B cell (primary cell): ENCODE results near the gene ULK1. TPM values are rescaled to one million over a fixed set of nuclear protein-coding genes. Genes with fewer than 3 reads are reported as not detected.

Experiments used
- ATAC-seq: fragments of 200-7000 bp; cut with Tn5 transposase; one replicate; pipeline ENCODE4 v1.10.0; 2021; ENCODE audit warnings: low read depth, mild to moderate bottlenecking, moderate number of reproducible peaks, moderate library complexity
- CTCF ChIA-PET: fragments of 350-600 bp; sonication (Branson Sonifier 250); formaldehyde crosslinking; loops from one replicate; lab custom pipeline; 2021; ENCODE audit warnings: antibody characterized with exemption, inconsistent platforms; lab: Charles Lee
- POLR2A ChIA-PET: fragments of 350-600 bp; sonication (Branson Sonifier 250); formaldehyde crosslinking; loops from one replicate; lab custom pipeline; 2021; ENCODE audit warnings: antibody characterized with exemption; lab: Charles Lee
- DNase-seq: peaks from one replicate; pipeline ENCODE4 v3.0.0; 2013
- H2AFZ ChIP-seq: 2 replicates; pipeline ENCODE4 v1.6.1; 2012; ENCODE audit warnings: mild to moderate bottlenecking, low read depth, low read length; ENCODE audit not compliant: insufficient read depth, poor library complexity, severe bottlenecking
- H3K27ac ChIP-seq, 2 donors: 1 replicate in 1 of 2; 2 replicates in 1 of 2; pipeline ENCODE4 v1.5.1; 2012 to 2013; ENCODE audit warnings: low read length in 2 of 2, mild to moderate bottlenecking in 2 of 2, moderate library complexity in 1 of 2
- H3K27me3 ChIP-seq, 4 experiments: fragments of 200-600 bp in 1 of 4; sonication (generic) in 1 of 4; replicated peaks in 1 of 4; 1 replicate in 2 of 4; 2 replicates in 2 of 4; pipeline versions ENCODE4 v1.6.1 to v1.7.0; 2013 to 2016; ENCODE audit warnings: low read length in 3 of 4, mild to moderate bottlenecking in 2 of 4, mixed read lengths in 1 of 4, moderate library complexity in 1 of 4; ENCODE audit not compliant: insufficient read depth in 4 of 4, control insufficient read depth in 3 of 4; ENCODE audit errors: control extremely low read depth in 1 of 4
- H3K36me3 ChIP-seq, 2 experiments: replicated peaks in 1 of 2; 1 replicate in 1 of 2; 2 replicates in 1 of 2; pipeline versions ENCODE4 v1.6.1 to v1.7.1; 2013; ENCODE audit warnings: low read length in 1 of 2; ENCODE audit not compliant: insufficient read depth in 2 of 2, control insufficient read depth in 1 of 2; ENCODE audit errors: control extremely low read depth in 1 of 2, extremely low read depth in 1 of 2
- H3K4me1 ChIP-seq, 2 donors: fragments of 200-600 bp in 1 of 2; sonication (generic) in 1 of 2; 1 replicate in 1 of 2; 2 replicates in 1 of 2; pipeline versions ENCODE4 v1.5.1 to v1.6.1; 2013 to 2017; ENCODE audit warnings: low read length in 2 of 2; ENCODE audit not compliant: control insufficient read depth in 2 of 2, insufficient read depth in 2 of 2
- H3K4me2 ChIP-seq: replicated peaks from 2 replicates; pipeline ENCODE3; 2012; ENCODE audit warnings: mild to moderate bottlenecking, low read depth, low read length; ENCODE audit not compliant: poor library complexity, severe bottlenecking
- H3K4me3 ChIP-seq, 5 experiments: fragments of 200-600 bp in 1 of 5; sonication (generic) in 1 of 5; 1 replicate in 3 of 5; 2 replicates in 2 of 5; pipeline versions ENCODE4 v1.5.1 to v1.7.0; 2011 to 2016; ENCODE audit warnings: low read length in 4 of 5, mild to moderate bottlenecking in 4 of 5, low read depth in 2 of 5, control low read depth in 1 of 5, moderate library complexity in 1 of 5; ENCODE audit not compliant: insufficient read depth in 1 of 5; ENCODE audit errors: control extremely low read depth in 1 of 5, extremely low read depth in 1 of 5
- H3K79me2 ChIP-seq: fragments of 200-600 bp; sonication (generic); one replicate; pipeline ENCODE4 v1.6.0; 2016; ENCODE audit warnings: low read length; ENCODE audit not compliant: control insufficient read depth, insufficient read depth
- H3K9ac ChIP-seq: fragments of 200-600 bp; sonication (generic); 2 replicates; pipeline ENCODE4 v1.6.1; 2017; ENCODE audit warnings: mild to moderate bottlenecking, low read length, moderate library complexity
- H3K9me3 ChIP-seq, 3 donors: one replicate each; pipeline versions ENCODE4 v1.6.1 to v1.7.1; 2013; ENCODE audit warnings: low read length in 2 of 3; ENCODE audit not compliant: control insufficient read depth in 2 of 3, insufficient read depth in 1 of 3; ENCODE audit errors: control extremely low read depth in 1 of 3
- H4K20me1 ChIP-seq: 2 replicates; pipeline ENCODE4 v1.6.0; 2012; ENCODE audit warnings: mild to moderate bottlenecking, low read length; ENCODE audit not compliant: insufficient read depth, control insufficient read depth, poor library complexity, severe bottlenecking
- H3K27ac Mint-ChIP-seq: one replicate; pipeline ENCODE4 v1.8.0; 2021; ENCODE audit warnings: mixed read lengths
- H3K27me3 Mint-ChIP-seq: one replicate; pipeline ENCODE4 v1.8.0; 2021; ENCODE audit warnings: mixed read lengths
- H3K4me1 Mint-ChIP-seq: one replicate; pipeline ENCODE4 v1.8.0; 2021; ENCODE audit warnings: mixed read lengths
- H3K4me3 Mint-ChIP-seq: one replicate; pipeline ENCODE4 v1.8.0; 2021; ENCODE audit warnings: mixed read lengths
- H3K9me3 Mint-ChIP-seq: one replicate; pipeline ENCODE4 v1.8.0; 2022; ENCODE audit warnings: mixed read lengths; ENCODE audit not compliant: insufficient read depth
- CTCF ChIP-seq: fragments of 200-600 bp; IDR thresholded peaks from one replicate; pipeline ENCODE4 v1.8.0; 2022; ENCODE audit warnings: antibody characterized with exemption, mild to moderate bottlenecking
- EZH2 ChIP-seq: IDR thresholded peaks from 2 replicates; pipeline ENCODE4 v1.6.1; 2012; ENCODE audit warnings: borderline replicate concordance, low read depth, mild to moderate bottlenecking, moderate library complexity, low read length; ENCODE audit not compliant: insufficient read depth, poor library complexity, severe bottlenecking
- WGBS: methylation state at CpG from one replicate; pipeline ENCODE4 v1.1.5; 2013; ENCODE audit warnings: missing lambda C conversion rate; ENCODE audit not compliant: insufficient coverage; 5-methylcytosine and 5-hydroxymethylcytosine counted together
- intact Hi-C: fragments of 100-400 bp; cut with micrococcal nuclease; formaldehyde crosslinking; loops from one replicate; pipeline ENCODE4 v1.10.0; 2022
- polyA plus RNA-seq: library from polyadenylated mRNA; depleted of rRNA; stranded (reverse); fragments of >200 nt; gene quantifications from 2 replicates; pipeline ENCODE4 v1.2.3, GENCODE V29; 2012
- total RNA-seq, 2 donors: library from RNA; stranded (reverse); fragments of 120-200 nt in 1 of 2; gene quantifications; 1 replicate in 1 of 2; 2 replicates in 1 of 2; pipeline versions ENCODE4 v1.2.3 to v1.2.4, GENCODE V29; 2013 to 2022

The ULK1 gene
- total and polyA plus RNA-seq, 2 donors (not counting 1 experiment from before 2014, with no cell fraction given) = 38.9 to 59.5 TPM

- POLR2A ChIA-PET = no interaction called here
- Histone ChIP-seq H3K27ac (no peak overlapping the region), H2AFZ (no peak overlapping the region), H3K4me1 (no peaks in the 10 kb centered on the region), H3K4me2 (no peak overlapping the region), H3K9me3 (peaks cover 0 to 5% (median 0%) of the 10 kb centered on the region in 3 donors), H3K36me3 (no peaks in the 10 kb centered on the region), H3K9ac (no peak overlapping the region), H4K20me1 (no peaks in the 10 kb centered on the region), H3K27me3 (peaks cover 0 to 11% (median 0%) of the 10 kb centered on the region in 4 experiments), H3K79me2 (no peaks in the 10 kb centered on the region), H3K4me3 (no peak overlapping the region)
- 38% methylated on average over 2 of the region's 4 CpGs for WGBS
- TF ChIP-seq CTCF (no peak), EZH2 (no peak)
- H3K27me3 Mint-ChIP-seq = peaks cover 9% of the 10 kb centered on the region
- no peaks in the 10 kb centered on the region for H3K4me1 Mint-ChIP-seq
- no peak overlapping the region for H3K4me3 Mint-ChIP-seq
- intact Hi-C loops = no loop called here
- DNase-seq = no peak
- CTCF ChIA-PET = no interaction called here
- no peaks in the 10 kb centered on the region for H3K9me3 Mint-ChIP-seq
- H3K27ac Mint-ChIP-seq = no peak overlapping the region
- no peak for ATAC-seq
These were observed 32.4 kb upstream of the ULK1 start for GRCh38 chr12:131862084-131862441.

GRCh38 chr12:131862600-131862993 lies 31.8 kb upstream of the ULK1 start:
- Histone ChIP-seq H2AFZ (no peak overlapping the region), H3K4me3 (no peak overlapping the region), H3K9me3 (peaks cover 0 to 5% (median 0%) of the 10 kb centered on the region in 3 donors), H4K20me1 (no peaks in the 10 kb centered on the region), H3K27ac (no peak overlapping the region), H3K4me1 (no peaks in the 10 kb centered on the region), H3K79me2 (no peaks in the 10 kb centered on the region), H3K27me3 (peaks cover 0 to 9% (median 0%) of the 10 kb centered on the region in 4 experiments), H3K36me3 (no peaks in the 10 kb centered on the region), H3K4me2 (no peak overlapping the region), H3K9ac (no peak overlapping the region)
- no peak for DNase-seq
- intact Hi-C loops = no loop called here
- Mint-ChIP-seq H3K4me1 (no peaks in the 10 kb centered on the region), H3K27ac (no peak overlapping the region), H3K27me3 (peaks cover 9% of the 10 kb centered on the region), H3K4me3 (no peak overlapping the region), H3K9me3 (no peaks in the 10 kb centered on the region)
- ATAC-seq = no peak
- CTCF ChIA-PET = no interaction called here
- no peak for TF ChIP-seq CTCF
- TF ChIP-seq EZH2 = no peak
- POLR2A ChIA-PET = no interaction called here
- WGBS = 81% methylated on average over 13 of the region's 14 CpGs
